GM10847 (cell line): Measurements from ENCODE around the gene CDX1.

Experiments used
- POLR2A ChIP-seq: IDR thresholded peaks from 2 replicates; pipeline ENCODE4 v1.6.1; 2011; ENCODE audit not compliant: insufficient read length; ENCODE audit errors: extremely low read depth

Gene CDX1

DNA sequence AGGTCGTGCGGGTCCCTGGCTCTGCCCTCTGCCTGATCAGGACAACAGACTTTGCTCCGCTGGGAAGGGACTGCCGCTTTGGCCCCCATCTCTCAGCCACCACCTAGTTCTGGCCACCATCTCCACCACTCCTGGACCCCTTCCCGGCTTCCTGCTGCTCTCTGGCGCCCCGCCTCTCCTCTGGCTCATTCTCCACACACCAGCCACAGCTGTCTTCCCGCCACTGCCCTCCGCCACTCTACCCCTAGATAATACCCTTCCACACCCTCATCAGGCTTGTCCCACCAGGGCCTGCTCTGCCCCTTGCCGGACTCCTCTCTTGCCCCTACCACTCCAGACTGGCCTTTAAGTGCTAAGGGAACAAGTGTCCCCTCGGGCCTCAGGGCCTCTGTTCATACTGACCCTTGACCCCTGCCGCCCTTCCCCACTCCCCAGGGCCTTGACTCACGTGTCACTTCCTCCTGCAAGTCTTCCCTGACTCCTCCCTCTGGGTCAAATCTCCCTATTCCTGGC is 3.0 kb upstream of the CDX1 start:
- no peak for TF ChIP-seq POLR2A

DNA sequence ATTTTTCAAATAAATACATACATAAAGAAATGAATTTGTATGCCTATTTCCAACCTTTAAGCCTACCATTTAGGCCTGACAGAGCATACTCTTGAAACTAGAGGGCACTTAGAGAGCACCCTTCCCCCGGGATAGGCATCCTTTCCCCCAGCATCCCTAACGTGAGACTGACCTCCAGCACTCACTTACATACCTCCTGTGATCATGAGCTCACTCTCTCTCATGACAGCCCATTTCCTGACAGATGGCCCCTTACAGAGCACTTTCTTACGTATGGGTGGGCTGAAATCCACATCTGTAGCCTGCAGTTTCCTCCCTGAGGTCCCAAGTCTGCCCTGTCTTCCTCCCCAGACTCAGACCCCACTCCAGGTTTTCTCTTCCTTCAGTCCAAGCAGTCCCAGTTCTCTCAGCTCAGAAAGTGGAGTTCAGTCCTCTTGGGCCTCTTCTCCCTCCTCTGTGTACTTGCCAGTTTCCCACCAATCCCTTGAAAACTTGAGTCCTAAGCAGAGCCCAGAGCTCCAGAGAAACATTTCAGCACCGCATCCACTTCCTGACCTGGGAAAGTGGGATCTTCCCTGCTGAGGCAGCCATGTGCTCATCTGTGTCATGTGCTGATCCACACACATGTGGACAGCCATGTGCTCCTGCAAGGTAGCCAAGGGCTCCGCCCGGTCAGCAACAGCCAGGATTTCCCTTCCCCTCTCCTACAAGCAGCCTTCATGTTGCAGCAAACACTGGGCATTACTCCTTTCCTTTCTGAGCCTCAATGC is 2.2 kb upstream of the CDX1 start:
- TF ChIP-seq POLR2A: no peak

DNA sequence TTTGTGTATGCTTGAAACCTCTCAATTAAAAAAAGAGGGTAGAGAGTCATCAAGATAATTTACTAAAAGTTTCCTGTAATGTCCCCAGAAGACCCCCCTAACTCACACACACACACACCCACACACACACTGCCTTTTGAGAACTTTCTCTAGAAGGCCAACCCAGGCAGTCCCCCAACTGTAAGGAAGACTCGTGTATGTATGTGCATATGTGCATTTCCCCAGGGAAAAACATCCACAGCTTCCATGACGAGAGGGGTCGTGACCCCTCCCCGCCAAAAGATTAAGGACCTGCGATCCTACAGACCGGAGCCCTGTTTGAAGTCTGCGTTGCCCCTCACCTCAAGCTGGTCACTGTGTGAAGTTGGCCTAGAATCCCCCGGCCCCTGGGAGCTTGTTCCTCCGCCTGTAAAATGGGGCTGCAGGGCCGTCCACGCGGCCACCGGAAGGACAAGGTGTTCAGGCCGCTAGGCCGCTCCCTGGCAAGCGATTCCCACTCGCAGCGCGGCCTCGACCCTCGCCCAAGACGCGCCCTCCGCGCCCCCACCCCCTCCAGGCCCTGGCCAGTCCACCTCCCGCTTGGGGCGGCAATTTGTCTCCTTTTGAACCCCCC is 435 bp upstream of the CDX1 start:
- no peak for TF ChIP-seq POLR2A

DNA sequence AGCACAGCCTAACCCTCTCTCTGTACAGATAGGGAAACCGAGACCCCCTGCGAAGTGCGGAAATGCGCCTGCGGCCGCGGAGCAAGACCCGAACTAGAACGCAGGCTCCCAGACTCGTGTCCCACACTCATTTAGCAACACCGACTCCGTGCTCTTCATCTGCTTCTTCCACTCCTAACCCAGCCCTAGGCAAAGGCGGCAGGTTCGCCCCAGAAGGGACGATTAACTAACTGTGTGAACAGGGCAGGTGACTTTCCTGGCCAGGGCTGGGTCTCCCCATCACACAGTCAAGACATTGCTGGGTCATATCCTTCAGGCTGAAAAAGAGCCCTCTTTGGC is 903 bp downstream of the CDX1 start:
- no peak for TF ChIP-seq POLR2A

DNA sequence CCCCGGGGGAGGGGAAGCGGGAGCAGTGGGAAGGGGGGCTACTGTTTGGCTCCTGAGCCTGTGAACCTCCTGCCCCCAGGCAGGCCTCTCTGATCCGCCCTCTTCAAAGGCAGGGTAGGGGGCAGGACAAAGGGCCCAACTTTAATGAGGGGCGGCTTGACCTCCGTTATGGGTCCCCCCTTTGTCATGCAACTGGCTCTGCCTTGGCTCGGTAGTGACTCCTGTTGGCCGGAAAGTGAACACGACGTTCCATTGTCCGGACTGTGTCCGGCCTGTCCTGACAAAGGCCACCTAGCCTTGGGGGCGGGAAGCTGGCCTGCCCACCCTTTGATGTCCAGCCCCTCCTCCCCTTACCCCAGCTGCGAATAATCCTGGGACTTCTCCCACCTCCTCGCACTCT is 1.3 kb downstream of the CDX1 start:
- TF ChIP-seq POLR2A: no peak

DNA sequence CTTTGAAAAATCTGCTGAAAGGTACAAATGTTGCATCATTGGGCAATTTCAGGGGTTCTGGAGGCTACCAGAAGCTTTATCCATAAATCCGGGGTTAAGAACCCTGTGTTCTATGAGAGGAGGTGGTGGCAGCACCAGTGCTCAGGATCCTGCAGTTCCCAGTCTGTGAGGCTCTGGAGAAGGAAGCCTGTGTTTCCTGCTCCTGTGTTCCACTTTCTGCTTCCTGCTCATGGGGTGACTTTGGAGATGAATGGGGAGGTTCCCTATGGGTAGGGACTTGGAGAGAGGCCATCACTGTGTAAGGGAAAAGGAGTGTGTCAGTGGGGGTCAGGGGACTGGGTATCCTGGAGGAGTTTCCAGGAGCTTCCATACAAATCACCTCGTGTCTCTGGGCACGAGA is 2.3 kb downstream of the CDX1 start:
- no peak for TF ChIP-seq POLR2A

DNA sequence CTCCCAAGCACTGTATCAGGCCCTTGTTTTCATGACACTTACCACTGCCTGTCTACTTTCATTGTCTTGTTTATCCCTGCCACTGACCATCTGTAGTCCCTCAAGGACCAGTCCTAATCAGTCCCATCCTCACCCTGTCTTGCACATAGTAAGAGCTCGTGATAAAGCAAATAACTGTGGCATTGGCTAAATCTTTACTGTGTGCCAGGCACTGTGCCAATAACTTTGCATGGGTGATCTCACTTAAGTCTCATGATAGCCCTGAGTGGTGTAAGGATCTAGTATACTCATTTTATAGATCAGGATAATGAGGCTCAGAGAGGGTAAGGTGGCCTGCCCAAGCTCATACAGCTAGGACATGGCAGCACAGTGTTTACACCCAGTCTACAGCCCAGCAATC is 5.6 kb downstream of the CDX1 start:
- TF ChIP-seq POLR2A: no peak

DNA sequence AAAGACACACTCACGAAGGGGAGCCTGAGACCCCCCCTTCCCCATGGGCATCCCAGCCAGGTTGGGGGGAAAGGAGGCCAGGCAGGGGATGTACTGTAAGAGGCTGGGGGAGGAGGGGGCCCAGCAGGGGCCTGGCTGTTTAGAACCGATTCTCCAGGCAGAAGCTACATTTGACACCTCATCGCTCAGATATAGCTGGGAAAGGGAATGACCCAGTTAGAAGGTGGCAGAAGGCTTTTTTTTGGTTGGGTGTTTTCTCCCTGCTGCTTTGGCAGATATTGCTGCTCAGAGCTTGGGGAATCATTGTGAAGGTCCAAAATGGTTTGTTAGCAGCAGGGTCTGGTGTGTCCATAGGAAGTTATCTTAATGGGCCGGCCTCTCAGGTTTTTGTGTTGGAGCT is 6.0 kb downstream of the CDX1 start:
- TF ChIP-seq POLR2A: no peak

DNA sequence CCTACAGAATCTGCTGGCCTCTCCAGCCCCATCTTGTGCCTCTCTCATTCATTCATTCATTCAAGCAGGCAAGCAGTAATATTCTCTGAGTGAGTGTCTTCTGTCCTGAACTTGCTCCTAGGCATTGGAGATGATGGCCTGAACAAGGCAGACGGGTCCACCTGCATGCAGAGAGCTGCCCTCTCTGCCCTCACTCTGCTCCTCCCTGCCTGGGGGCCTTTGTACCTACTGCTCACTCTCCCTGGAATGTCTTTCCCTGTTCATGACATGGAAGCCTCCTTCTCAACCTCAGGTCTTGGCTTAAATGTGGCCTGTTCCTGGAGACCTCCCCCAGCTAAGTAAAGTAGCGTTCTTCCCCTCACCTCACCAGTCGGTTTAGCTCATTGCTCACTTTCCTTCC is 6.6 kb downstream of the CDX1 start:
- TF ChIP-seq POLR2A: no peak

DNA sequence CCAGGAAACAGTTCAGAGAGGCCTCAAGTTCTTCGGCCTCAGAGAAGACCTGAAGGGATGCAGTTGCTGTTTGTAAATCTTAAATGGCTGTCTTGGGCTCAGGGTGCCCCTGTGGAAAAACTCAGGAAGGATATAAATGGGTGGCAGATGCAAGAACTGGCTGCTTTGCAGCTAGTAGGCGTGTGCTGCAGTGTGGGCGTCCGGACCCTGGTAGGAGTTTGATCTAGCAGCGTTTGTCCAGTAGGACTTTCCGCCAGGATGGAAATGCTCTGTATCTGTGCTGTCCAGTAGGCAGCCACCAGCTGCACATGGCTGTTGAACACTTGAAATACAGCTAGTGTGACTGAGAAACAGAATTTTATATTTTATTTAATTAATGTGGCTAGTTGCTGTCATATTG is 7.7 kb downstream of the CDX1 start:
- no peak for TF ChIP-seq POLR2A

DNA sequence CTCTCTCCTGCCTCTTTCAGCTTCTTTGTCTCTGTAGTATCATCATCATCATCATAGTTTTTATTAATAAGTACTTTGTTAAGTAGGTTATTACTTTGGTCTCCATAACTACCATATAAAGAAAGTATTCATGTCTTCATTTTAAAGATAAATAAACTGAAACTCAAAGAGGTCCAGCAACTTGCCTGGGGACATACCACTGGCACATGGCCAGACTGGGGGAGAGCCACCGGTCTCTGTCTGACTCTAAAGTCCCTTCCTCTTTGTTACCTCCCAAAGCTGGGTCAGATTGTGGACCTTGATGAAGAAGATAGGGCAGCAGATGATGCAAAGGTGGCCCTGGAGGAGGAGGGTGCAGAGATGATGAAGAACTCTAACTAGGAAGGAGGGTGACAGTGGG is 8.5 kb downstream of the CDX1 start:
- no peak for TF ChIP-seq POLR2A

DNA sequence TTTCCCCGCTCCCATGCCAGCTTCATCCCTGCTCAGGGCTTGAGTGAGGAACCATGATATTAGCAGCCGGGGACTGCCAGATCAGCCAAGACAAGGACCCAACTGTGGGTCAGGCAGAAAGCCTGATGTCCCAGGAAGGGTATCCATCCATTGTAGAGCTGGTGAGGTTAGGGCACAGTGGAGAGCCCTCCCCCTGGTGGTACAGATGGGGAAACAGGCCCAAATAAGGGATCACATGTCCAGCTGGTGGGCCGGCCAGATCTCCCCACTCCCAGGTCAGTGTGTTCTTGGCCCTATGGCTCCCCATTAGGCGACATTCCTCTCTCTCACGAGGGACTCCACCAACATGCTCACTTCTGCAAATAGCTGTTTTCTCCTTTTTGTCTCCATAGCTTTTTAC is 9.0 kb downstream of the CDX1 start:
- no peak for TF ChIP-seq POLR2A

DNA sequence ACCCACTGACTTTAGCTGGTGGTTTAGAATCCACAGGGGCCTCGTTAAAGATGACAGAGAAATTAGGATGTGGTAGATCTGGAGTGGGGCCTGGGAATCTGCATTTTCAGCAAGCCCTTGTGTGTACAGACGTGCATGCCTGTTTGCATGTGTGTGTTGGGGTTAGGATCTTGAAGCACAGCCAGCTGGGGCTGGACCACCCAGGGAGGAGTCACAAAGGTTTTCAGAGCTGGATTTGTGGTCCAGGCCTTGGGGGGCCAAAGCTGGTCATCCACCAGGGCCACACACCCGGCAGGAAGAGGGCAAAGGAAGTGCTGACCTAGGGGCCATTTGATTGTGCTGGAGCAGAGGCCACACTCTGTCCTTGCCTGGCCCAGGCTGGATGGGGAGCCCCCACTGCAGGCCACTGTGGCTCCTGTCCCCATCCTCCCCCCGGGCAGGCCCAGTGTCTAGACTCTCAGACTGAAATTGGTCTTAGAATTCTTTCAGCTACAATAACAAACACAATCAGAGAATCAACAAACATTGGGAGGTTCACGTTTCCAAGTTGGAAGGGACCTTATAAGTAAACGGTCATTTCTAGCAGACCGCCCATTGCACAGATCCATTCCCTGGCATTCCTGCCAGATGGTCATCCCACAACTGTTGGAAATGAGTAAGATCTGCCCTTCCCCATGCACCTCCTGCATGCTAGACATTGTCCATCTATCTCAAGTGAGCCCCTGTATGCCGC is 10.3 kb downstream of the CDX1 start:
- TF ChIP-seq POLR2A: no peak

DNA sequence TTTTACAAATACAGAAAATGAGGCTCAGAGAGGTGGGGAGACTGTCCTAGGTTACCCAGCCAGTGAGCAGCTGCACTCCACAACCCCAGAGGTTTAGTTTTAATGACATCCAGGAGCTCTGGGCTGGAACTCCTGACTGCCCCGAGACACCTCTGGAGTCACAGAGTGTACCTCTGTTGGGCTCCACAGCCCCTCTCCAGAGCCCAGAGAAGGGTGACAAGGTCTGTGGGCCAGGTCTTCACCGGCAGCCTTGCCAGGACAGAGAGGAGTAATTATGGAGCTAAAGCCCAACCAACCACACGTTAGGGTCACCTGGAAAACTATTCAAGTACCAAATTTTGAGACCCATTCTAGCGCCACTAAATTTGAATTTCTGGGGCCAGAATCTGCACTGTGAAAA is 11.1 kb downstream of the CDX1 start:
- TF ChIP-seq POLR2A: no peak

DNA sequence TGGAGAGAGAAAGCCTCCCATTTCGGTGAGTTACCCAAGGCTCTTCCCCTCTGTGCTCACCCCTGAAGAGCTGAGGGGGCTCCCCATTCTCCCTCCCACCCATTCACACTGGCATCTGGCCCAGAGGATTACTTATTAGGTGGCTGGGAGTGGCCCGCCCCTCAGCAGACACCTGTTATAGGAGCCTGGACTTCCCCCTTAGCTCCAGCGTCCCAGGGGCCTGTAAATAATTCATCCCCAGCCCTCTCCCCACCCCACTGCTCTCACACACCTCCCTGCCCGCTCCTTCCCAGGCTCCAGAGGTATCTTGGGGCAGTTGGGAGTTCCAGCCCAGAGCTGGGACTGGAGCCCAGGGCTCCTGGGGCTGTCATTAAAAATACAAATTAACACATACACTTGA is 11.7 kb downstream of the CDX1 start:
- no peak for TF ChIP-seq POLR2A

DNA sequence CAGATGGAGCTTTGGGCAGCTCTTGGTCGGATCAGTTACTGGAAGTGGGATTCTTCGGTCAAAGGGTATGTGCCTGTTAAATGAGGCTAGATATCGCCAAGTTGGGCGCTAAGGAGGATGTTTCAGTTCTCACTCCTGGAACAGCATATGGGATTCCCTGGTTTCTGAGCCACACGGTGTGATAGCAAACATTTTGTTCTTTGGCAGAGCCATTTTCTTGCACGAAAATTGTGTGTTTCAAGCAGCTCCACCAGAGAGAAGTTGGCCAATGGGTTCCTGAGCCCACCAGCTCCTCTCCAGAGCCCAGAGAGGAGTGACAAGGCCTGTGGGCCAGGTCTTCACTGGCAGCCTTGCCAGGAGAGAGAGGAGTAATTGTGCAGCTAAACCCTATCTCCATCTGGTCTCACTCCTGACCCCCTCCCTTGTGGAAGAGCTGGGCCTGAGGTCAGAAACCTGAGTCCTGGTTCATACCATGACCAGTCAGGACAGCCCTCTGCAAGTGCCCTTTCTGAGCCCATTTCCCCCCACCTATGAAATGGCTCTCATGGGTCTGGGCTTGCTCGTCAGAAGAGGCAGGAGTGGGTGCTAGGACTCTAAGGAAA is 12.5 kb downstream of the CDX1 start:
- no peak for TF ChIP-seq POLR2A
